Natural killer cell (primary cell): ENCODE results near the gene ABCG1. TPM values are rescaled to one million over a fixed set of nuclear protein-coding genes. Genes with fewer than 3 reads are reported as not detected.

Experiments
- ATAC-seq, 3 donors: fragments of 150-1000 bp in 2 of 3; fragments of 200-7000 bp in 1 of 3; cut with Tn5 transposase; 1 replicate in 1 of 3; 2 replicates in 2 of 3; pipeline ENCODE4 v1.10.0; 2021; ENCODE audit warnings: mild to moderate bottlenecking in 2 of 3, moderate library complexity in 2 of 3
- DNase-seq, 2 donors: peaks; one replicate each; pipeline versions ENCODE4 v3.0.0 to v3.0.0-alpha.2; 2013 to 2021; ENCODE audit warnings: mixed read lengths in 1 of 2
- H3K27ac ChIP-seq: one replicate; pipeline ENCODE4 v1.5.1; 2013; ENCODE audit warnings: mild to moderate bottlenecking, low read length
- H3K27me3 ChIP-seq: one replicate; pipeline ENCODE4 v1.6.1; 2013; ENCODE audit warnings: low read length; ENCODE audit not compliant: control insufficient read depth, insufficient read depth
- H3K36me3 ChIP-seq: one replicate; pipeline ENCODE4 v1.6.1; 2013; ENCODE audit warnings: low read length; ENCODE audit not compliant: control insufficient read depth, insufficient read depth
- H3K4me1 ChIP-seq: one replicate; pipeline ENCODE4 v1.6.1; 2013; ENCODE audit warnings: low read length; ENCODE audit not compliant: control insufficient read depth, insufficient read depth
- H3K4me3 ChIP-seq: one replicate; pipeline ENCODE4 v1.5.1; 2013; ENCODE audit warnings: low read length
- H3K9me3 ChIP-seq: one replicate; pipeline ENCODE4 v1.6.1; 2013; ENCODE audit warnings: low read length; ENCODE audit not compliant: control insufficient read depth, insufficient read depth
- H3K27ac Mint-ChIP-seq, 2 donors: one replicate each; pipeline ENCODE4 v1.8.0; 2022; ENCODE audit warnings: mild to moderate bottlenecking in 2 of 2, mixed read lengths in 2 of 2, moderate library complexity in 1 of 2
- H3K27me3 Mint-ChIP-seq, 2 donors: one replicate each; pipeline ENCODE4 v1.8.0; 2022; ENCODE audit warnings: low read depth in 2 of 2, mixed read lengths in 2 of 2
- H3K36me3 Mint-ChIP-seq: one replicate; pipeline ENCODE4 v1.8.0; 2022; ENCODE audit warnings: mixed read lengths
- H3K4me1 Mint-ChIP-seq, 2 donors: one replicate each; pipeline ENCODE4 v1.8.0; 2022; ENCODE audit warnings: mixed read lengths in 2 of 2
- H3K4me3 Mint-ChIP-seq: one replicate; pipeline ENCODE4 v1.8.0; 2022; ENCODE audit warnings: mild to moderate bottlenecking, moderate library complexity, mixed read lengths
- H3K9me3 Mint-ChIP-seq, 2 donors: one replicate each; pipeline ENCODE4 v1.8.0; 2022; ENCODE audit warnings: mixed read lengths in 2 of 2
- CTCF ChIP-seq: fragments of 200-600 bp; IDR thresholded peaks from one replicate; pipeline ENCODE4 v1.8.0; 2022; ENCODE audit warnings: antibody characterized with exemption
- WGBS: methylation state at CpG from one replicate; pipeline ENCODE4 v1.1.7; 2013; ENCODE audit warnings: missing lambda C conversion rate; ENCODE audit not compliant: insufficient coverage; 5-methylcytosine and 5-hydroxymethylcytosine counted together
- intact Hi-C: fragments of 100-400 bp; cut with micrococcal nuclease; formaldehyde crosslinking; loops from one replicate; pipeline ENCODE4 v1.14.2; 2022
- total RNA-seq, 4 donors: library from RNA; stranded (reverse); fragments of 120-200 nt in 1 of 4; gene quantifications; one replicate each; pipeline versions ENCODE4 v1.2.3 to v1.2.4, GENCODE V29; 2013 to 2022

ABCG1 gene
- total RNA-seq, 3 donors from 2014 or later (not counting 1 experiment from before 2014, with no cell fraction given) = 10.4 to 14.7 (median 13.8) TPM

- H3K27me3 Mint-ChIP-seq = peaks cover 5 to 20% of the 10 kb centered on the region in 2 donors
- TF ChIP-seq CTCF = no peak
- no peak for DNase-seq
- Histone ChIP-seq H3K36me3 (no peaks in the 10 kb centered on the region), H3K4me3 (no peak overlapping the region), H3K27me3 (no peaks in the 10 kb centered on the region), H3K9me3 (no peaks in the 10 kb centered on the region), H3K4me1 (peaks cover 15% of the 10 kb centered on the region), H3K27ac (no peak overlapping the region)
- no peaks in the 10 kb centered on the region for H3K9me3 Mint-ChIP-seq
- no peak overlapping the region for H3K27ac Mint-ChIP-seq
- WGBS = 80% methylated on average over 19 of the region's 19 CpGs
- peaks cover 4 to 42% of the 10 kb centered on the region in 2 donors for H3K4me1 Mint-ChIP-seq
- no peaks in the 10 kb centered on the region for H3K36me3 Mint-ChIP-seq
- no peak overlapping the region for H3K4me3 Mint-ChIP-seq
- intact Hi-C loops = no loop called here
- ATAC-seq = no peak
Measured at GRCh38 chr21:42250422-42251403, 31.8 kb downstream of the ABCG1 start.

- Mint-ChIP-seq H3K4me3 (no peak overlapping the region), H3K27ac (no peak overlapping the region), H3K4me1 (peaks cover 4 to 39% of the 10 kb centered on the region in 2 donors), H3K36me3 (no peaks in the 10 kb centered on the region), H3K9me3 (no peaks in the 10 kb centered on the region), H3K27me3 (peaks cover 5 to 18% of the 10 kb centered on the region in 2 donors)
- WGBS = 92% methylated on average over 13 of the region's 13 CpGs
- DNase-seq (no peak), ATAC-seq (no peak)
- H3K27me3 ChIP-seq = no peaks in the 10 kb centered on the region
- H3K4me3 ChIP-seq = no peak overlapping the region
- H3K9me3 ChIP-seq = no peaks in the 10 kb centered on the region
- H3K27ac ChIP-seq = no peak overlapping the region
- no peak for TF ChIP-seq CTCF
- H3K4me1 ChIP-seq = peaks cover 17% of the 10 kb centered on the region
- intact Hi-C loops = no loop called here
- H3K36me3 ChIP-seq = no peaks in the 10 kb centered on the region
Measured at GRCh38 chr21:42251654-42252324, 32.8 kb downstream of the ABCG1 start.

GRCh38 chr21:42252325-42252654, 33.4 kb downstream of the ABCG1 start:
- Histone ChIP-seq H3K27me3 (no peaks in the 10 kb centered on the region), H3K36me3 (no peaks in the 10 kb centered on the region), H3K9me3 (no peaks in the 10 kb centered on the region), H3K27ac (no peak overlapping the region), H3K4me3 (no peak overlapping the region), H3K4me1 (peaks cover 17% of the 10 kb centered on the region)
- DNase-seq = no peak
- ATAC-seq = no peak
- Mint-ChIP-seq H3K27me3 (peaks cover 3 to 13% of the 10 kb centered on the region in 2 donors), H3K4me3 (no peak overlapping the region), H3K4me1 (peaks cover 4 to 36% of the 10 kb centered on the region in 2 donors), H3K27ac (no peak overlapping the region), H3K36me3 (no peaks in the 10 kb centered on the region), H3K9me3 (no peaks in the 10 kb centered on the region)
- intact Hi-C loops = no loop called here
- TF ChIP-seq CTCF = no peak
- WGBS = 97% methylated on average over 8 of the region's 8 CpGs
